H9 (cell line): ENCODE results near the gene ATG13. TPM values are rescaled to one million over a fixed set of nuclear protein-coding genes. Genes with fewer than 3 reads are reported as not detected.

Experiments
- DNase-seq: peaks from one replicate; pipeline ENCODE4 v3.0.0-alpha.2; 2017
- H2AFZ ChIP-seq: one replicate; pipeline ENCODE4 v1.6.1; 2013; ENCODE audit warnings: mild to moderate bottlenecking, low read length, control low read depth, moderate library complexity
- H2AK5ac ChIP-seq: 2 replicates; pipeline ENCODE4 v1.6.1; 2013; ENCODE audit warnings: low read length, control low read depth, mixed read lengths; ENCODE audit not compliant: insufficient read length
- H2BK120ac ChIP-seq: one replicate; pipeline ENCODE4 v1.6.1; 2013; ENCODE audit warnings: low read depth, mild to moderate bottlenecking, low read length, control low read depth, inconsistent platforms; ENCODE audit not compliant: poor library complexity, severe bottlenecking
- H2BK12ac ChIP-seq: 2 replicates; pipeline ENCODE4 v1.6.1; 2013; ENCODE audit warnings: low read length, control low read depth, mixed read lengths, low read depth; ENCODE audit not compliant: insufficient read length
- H2BK15ac ChIP-seq: 2 replicates; pipeline ENCODE4 v1.6.1; 2013; ENCODE audit warnings: low read depth, low read length, control low read depth
- H2BK20ac ChIP-seq: one replicate; pipeline ENCODE4 v1.6.1; 2013; ENCODE audit warnings: low read depth, mild to moderate bottlenecking, low read length, control low read depth, inconsistent platforms; ENCODE audit not compliant: poor library complexity, severe bottlenecking
- H2BK5ac ChIP-seq: 2 replicates; pipeline ENCODE4 v1.6.1; 2013; ENCODE audit warnings: low read length, control low read depth, mixed read lengths; ENCODE audit not compliant: insufficient read length
- H3K14ac ChIP-seq: 2 replicates; pipeline ENCODE4 v1.6.1; 2013; ENCODE audit warnings: low read length, control low read depth; ENCODE audit not compliant: insufficient read depth
- H3K18ac ChIP-seq: 2 replicates; pipeline ENCODE4 v1.6.1; 2013; ENCODE audit warnings: low read depth, mild to moderate bottlenecking, mixed read lengths, low read length, control low read depth; ENCODE audit not compliant: insufficient read length
- H3K23ac ChIP-seq: 2 replicates; pipeline ENCODE4 v1.6.1; 2013; ENCODE audit warnings: low read length, control low read depth, mixed read lengths, low read depth; ENCODE audit not compliant: insufficient read length
- H3K23me2 ChIP-seq: 2 replicates; pipeline ENCODE4 v1.6.1; 2013; ENCODE audit warnings: low read depth, mild to moderate bottlenecking, mixed read lengths, low read length, control low read depth; ENCODE audit not compliant: insufficient read length, poor library complexity, severe bottlenecking
- H3K27ac ChIP-seq: 2 replicates; pipeline ENCODE4 v1.5.1; 2013; ENCODE audit warnings: low read length, control low read depth, mixed read lengths, low read depth; ENCODE audit not compliant: insufficient read length
- H3K27me3 ChIP-seq: 2 replicates; pipeline ENCODE4 v1.6.1; 2013; ENCODE audit warnings: low read length, control low read depth, inconsistent platforms; ENCODE audit not compliant: insufficient read depth
- H3K4ac ChIP-seq: 2 replicates; pipeline ENCODE4 v1.6.1; 2013; ENCODE audit warnings: low read depth, mild to moderate bottlenecking, control low read depth, inconsistent platforms, low read length, moderate library complexity
- H3K4me1 ChIP-seq: 2 replicates; pipeline ENCODE4 v1.6.1; 2013; ENCODE audit warnings: low read length, control low read depth, inconsistent platforms; ENCODE audit not compliant: insufficient read depth
- H3K4me2 ChIP-seq: 2 replicates; pipeline ENCODE4 v1.6.1; 2013; ENCODE audit warnings: low read length, control low read depth, mixed read lengths; ENCODE audit not compliant: insufficient read length, insufficient read depth
- H3K56ac ChIP-seq: 2 replicates; pipeline ENCODE4 v1.6.1; 2013; ENCODE audit warnings: low read depth, mild to moderate bottlenecking, mixed read lengths, low read length, control low read depth; ENCODE audit not compliant: insufficient read length
- H3K79me1 ChIP-seq: 2 replicates; pipeline ENCODE4 v1.6.1; 2013; ENCODE audit warnings: low read depth, mild to moderate bottlenecking, moderate library complexity, low read length, control low read depth, inconsistent platforms; ENCODE audit not compliant: insufficient read depth, poor library complexity, severe bottlenecking
- H3K79me2 ChIP-seq: 2 replicates; pipeline ENCODE4 v1.6.1; 2013; ENCODE audit warnings: low read length, control low read depth, inconsistent platforms; ENCODE audit not compliant: insufficient read depth
- H3K9ac ChIP-seq: 2 replicates; pipeline ENCODE4 v1.6.1; 2013; ENCODE audit warnings: low read length, control low read depth, mixed read lengths; ENCODE audit not compliant: insufficient read length; ENCODE audit errors: extremely low read depth
- H3K9me3 ChIP-seq: one replicate; pipeline ENCODE4 v1.6.1; 2013; ENCODE audit warnings: low read depth, low read length, inconsistent platforms; ENCODE audit not compliant: control insufficient read depth
- H3T11ph ChIP-seq: one replicate; pipeline ENCODE4 v1.6.1; 2013; ENCODE audit warnings: mild to moderate bottlenecking, low read length, control low read depth, inconsistent platforms
- H4K20me1 ChIP-seq: one replicate; pipeline ENCODE4 v1.6.1; 2013; ENCODE audit not compliant: control insufficient read depth, insufficient read length, insufficient read depth
- H4K5ac ChIP-seq: 2 replicates; pipeline ENCODE4 v1.6.1; 2013; ENCODE audit warnings: low read depth, mild to moderate bottlenecking, mixed read lengths, low read length, control low read depth; ENCODE audit not compliant: insufficient read length
- H4K8ac ChIP-seq: replicated peaks from 2 replicates; pipeline ENCODE4 v1.6.1; 2013; ENCODE audit warnings: low read length, control low read depth, mixed read lengths, low read depth; ENCODE audit not compliant: insufficient read length
- H4K91ac ChIP-seq: 2 replicates; pipeline ENCODE4 v1.6.1; 2013; ENCODE audit warnings: low read depth, mild to moderate bottlenecking, moderate library complexity, mixed read lengths, low read length, control low read depth; ENCODE audit not compliant: insufficient read length
- H3K27ac Mint-ChIP-seq, 3 experiments: 2 replicates in 2 of 3; 3 replicates in 1 of 3; pipeline ENCODE4 v1.8.0; 2020 to 2021; ENCODE audit warnings: mixed read lengths in 3 of 3, mild to moderate bottlenecking in 1 of 3, moderate library complexity in 1 of 3
- H3K27me3 Mint-ChIP-seq: 2 replicates; pipeline ENCODE4 v1.8.0; 2021; ENCODE audit warnings: low read depth, mild to moderate bottlenecking, moderate library complexity, mixed read lengths
- H3K36me3 Mint-ChIP-seq, 3 experiments: 2 replicates in 2 of 3; 3 replicates in 1 of 3; pipeline ENCODE4 v1.8.0; 2020 to 2021; ENCODE audit warnings: low read depth in 3 of 3, mixed read lengths in 3 of 3; ENCODE audit not compliant: insufficient read depth in 1 of 3
- H3K4me1 Mint-ChIP-seq, 2 experiments: 2 replicates each; pipeline ENCODE4 v1.8.0; 2020; ENCODE audit warnings: mixed read lengths in 2 of 2
- H3K4me3 Mint-ChIP-seq, 2 experiments: 2 replicates in 1 of 2; 3 replicates in 1 of 2; pipeline ENCODE4 v1.8.0; 2020 to 2021; ENCODE audit warnings: mild to moderate bottlenecking in 2 of 2, mixed read lengths in 2 of 2, moderate library complexity in 1 of 2
- H3K9me3 Mint-ChIP-seq, 2 experiments: 2 replicates in 1 of 2; 3 replicates in 1 of 2; pipeline ENCODE4 v1.8.0; 2020; ENCODE audit warnings: mild to moderate bottlenecking in 2 of 2, mixed read lengths in 2 of 2, moderate library complexity in 1 of 2
- WGBS: extraction: QIAGEN DNeasy Blood & Tissue Kit; methylation state at CpG from one replicate; pipeline ENCODE4 v1.1.7; 2013; ENCODE audit warnings: missing lambda C conversion rate, low lambda C conversion rate, mixed read lengths; ENCODE audit not compliant: insufficient read length; ENCODE audit errors: extremely low coverage; 5-methylcytosine and 5-hydroxymethylcytosine counted together
- total RNA-seq: library from RNA; stranded (reverse); gene quantifications from 2 replicates; pipeline ENCODE4 v1.2.1, GENCODE V29; 2021
- TF ChIP-seq, protein P1 (sequence below): fragments of 200-600 bp; sonication (generic); conservative IDR thresholded peaks from 3 replicates; pipeline ENCODE4 v1.8.0; 2021; ENCODE audit warnings: antibody characterized with exemption, mild to moderate bottlenecking

Gene ATG13
- total RNA-seq, 1 experiment from 2014 or later: 79.1 TPM

DNA sequence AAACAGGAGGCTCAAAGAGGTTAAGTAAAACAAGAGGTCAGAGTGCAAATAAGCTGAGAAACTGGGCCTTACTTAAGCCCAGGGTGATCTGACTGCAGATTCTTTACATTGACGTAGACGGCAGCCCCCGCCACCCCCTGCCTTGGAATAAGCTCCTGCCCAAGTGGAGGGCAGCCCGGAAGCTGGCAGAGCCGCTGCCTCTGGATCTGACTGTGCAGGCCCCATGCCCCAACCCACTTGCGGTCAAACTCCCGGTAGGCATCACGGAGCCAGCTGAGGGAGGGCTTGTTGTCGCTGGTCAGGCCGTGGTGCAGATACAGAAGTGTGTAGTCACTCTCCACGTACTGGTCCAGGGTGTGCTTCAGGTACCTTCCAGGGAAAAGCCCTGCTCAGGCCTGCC lies 64.5 kb downstream of the ATG13 start:
- H3K9ac ChIP-seq: no peak overlapping the region
- no peaks in the 10 kb centered on the region for H3K27me3 ChIP-seq
- H4K20me1 ChIP-seq: no peaks in the 10 kb centered on the region
- H3K79me1 ChIP-seq: no peaks in the 10 kb centered on the region
- no peak overlapping the region for H4K8ac ChIP-seq
- no peak overlapping the region for H2BK5ac ChIP-seq
- no peak overlapping the region for H2AK5ac ChIP-seq
- no peak overlapping the region for H3K27ac ChIP-seq
- H3K36me3 Mint-ChIP-seq: peaks cover 0 to 15% (median 15%) of the 10 kb centered on the region in 3 experiments; a peak in 4 of 7 replicates
- 0 out of 7 replicates have a peak overlapping the region, but pooled peaks of 1 of the 3 experiments have one; percentile 18 for H3K27ac Mint-ChIP-seq
- no CpG with 5 or more reads among the region's 11 CpGs for WGBS
- no peaks in the 10 kb centered on the region for H3K9me3 ChIP-seq
- H3K4me2 ChIP-seq: no peak overlapping the region
- H2BK12ac ChIP-seq: no peak overlapping the region
- no peak overlapping the region for H2AFZ ChIP-seq
- no peaks in the 10 kb centered on the region for H3K23me2 ChIP-seq
- no peaks in the 10 kb centered on the region; a peak in 3 of 4 replicates for H3K4me1 Mint-ChIP-seq
- H3K18ac ChIP-seq: no peak overlapping the region
- no peaks in the 10 kb centered on the region; the same call in 1 of the 2 replicates for H3K27me3 Mint-ChIP-seq
- H3K79me2 ChIP-seq: no peaks in the 10 kb centered on the region
- H3K4me1 ChIP-seq: no peaks in the 10 kb centered on the region
- H3K9me3 Mint-ChIP-seq: no peaks in the 10 kb centered on the region
- H4K91ac ChIP-seq: no peak overlapping the region
- no peak overlapping the region for H3K56ac ChIP-seq
- H3T11ph ChIP-seq: no peak overlapping the region
- H2BK15ac ChIP-seq: no peak overlapping the region
- no peak overlapping the region for H3K4ac ChIP-seq
- DNase-seq: no peak
- H3K4me3 Mint-ChIP-seq: no peak overlapping the region
- H3K14ac ChIP-seq: no peak overlapping the region
- no peak overlapping the region for H2BK120ac ChIP-seq
- TF ChIP-seq, protein P1, sequence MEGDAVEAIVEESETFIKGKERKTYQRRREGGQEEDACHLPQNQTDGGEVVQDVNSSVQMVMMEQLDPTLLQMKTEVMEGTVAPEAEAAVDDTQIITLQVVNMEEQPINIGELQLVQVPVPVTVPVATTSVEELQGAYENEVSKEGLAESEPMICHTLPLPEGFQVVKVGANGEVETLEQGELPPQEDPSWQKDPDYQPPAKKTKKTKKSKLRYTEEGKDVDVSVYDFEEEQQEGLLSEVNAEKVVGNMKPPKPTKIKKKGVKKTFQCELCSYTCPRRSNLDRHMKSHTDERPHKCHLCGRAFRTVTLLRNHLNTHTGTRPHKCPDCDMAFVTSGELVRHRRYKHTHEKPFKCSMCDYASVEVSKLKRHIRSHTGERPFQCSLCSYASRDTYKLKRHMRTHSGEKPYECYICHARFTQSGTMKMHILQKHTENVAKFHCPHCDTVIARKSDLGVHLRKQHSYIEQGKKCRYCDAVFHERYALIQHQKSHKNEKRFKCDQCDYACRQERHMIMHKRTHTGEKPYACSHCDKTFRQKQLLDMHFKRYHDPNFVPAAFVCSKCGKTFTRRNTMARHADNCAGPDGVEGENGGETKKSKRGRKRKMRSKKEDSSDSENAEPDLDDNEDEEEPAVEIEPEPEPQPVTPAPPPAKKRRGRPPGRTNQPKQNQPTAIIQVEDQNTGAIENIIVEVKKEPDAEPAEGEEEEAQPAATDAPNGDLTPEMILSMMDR: no peak
- H3K23ac ChIP-seq: no peak overlapping the region
- no peak overlapping the region for H4K5ac ChIP-seq
- no peak overlapping the region for H2BK20ac ChIP-seq
